OCI-LY7 (cell line): ENCODE data around the gene SLC20A1. TPM values are rescaled to one million over a fixed set of nuclear protein-coding genes. Genes with fewer than 3 reads are reported as not detected.

Source experiments
- BruUV-seq: library from RNA; stranded (reverse); fragments of 400-500 nt; replicated peaks from 2 replicates; lab custom pipeline; 2021; lab: Mats Ljungman, UMichigan
- CTCF ChIA-PET: fragments of 300-600 bp; sonication (Branson Sonifier 250); formaldehyde crosslinking; loops from one replicate; lab custom pipeline; 2022; ENCODE audit warnings: antibody characterized with exemption; ENCODE audit not compliant: unreplicated experiment; lab: Charles Lee
- POLR2A ChIA-PET: fragments of 300-600 bp; sonication (Branson Sonifier 250); formaldehyde crosslinking; loops from one replicate; lab custom pipeline; 2022; ENCODE audit warnings: antibody characterized with exemption; lab: Charles Lee
- DNase-seq: peaks from one replicate; pipeline ENCODE4 v3.0.0-alpha.2; 2015; ENCODE audit warnings: low spot score
- H2AFZ ChIP-seq: fragments of 200-600 bp; sonication (generic), shearing (Covaris generic); 2 replicates; pipeline ENCODE4 v1.6.1; 2014; ENCODE audit warnings: mild to moderate bottlenecking, antibody characterized with exemption, low read length, moderate library complexity
- H3K27ac ChIP-seq: fragments of 200-600 bp; sonication (generic); 2 replicates; pipeline ENCODE4 v1.5.1; 2014; ENCODE audit warnings: mixed run types, low read depth, mild to moderate bottlenecking, moderate library complexity, low read length, inconsistent platforms; ENCODE audit not compliant: poor library complexity, severe bottlenecking
- H3K36me3 ChIP-seq: fragments of 200-600 bp; sonication (generic); 2 replicates; pipeline ENCODE4 v1.6.1; 2014; ENCODE audit warnings: mild to moderate bottlenecking, antibody characterized with exemption, low read length, moderate library complexity, mixed read lengths; ENCODE audit not compliant: insufficient read depth
- H3K4me1 ChIP-seq: fragments of 200-600 bp; sonication (generic); 2 replicates; pipeline ENCODE4 v1.5.1; 2014; ENCODE audit warnings: mild to moderate bottlenecking, low read length; ENCODE audit not compliant: insufficient read depth, poor library complexity, severe bottlenecking
- H3K4me2 ChIP-seq: fragments of 200-600 bp; sonication (generic); 2 replicates; pipeline ENCODE4 v1.6.1; 2014; ENCODE audit warnings: mild to moderate bottlenecking, low read length
- H3K4me3 ChIP-seq: fragments of 200-600 bp; sonication (generic); 2 replicates; pipeline ENCODE4 v1.5.1; 2014; ENCODE audit warnings: mild to moderate bottlenecking, low read depth, low read length; ENCODE audit not compliant: poor library complexity, severe bottlenecking
- H3K79me2 ChIP-seq: fragments of 200-600 bp; sonication (generic); 2 replicates; pipeline ENCODE4 v1.6.1; 2016; ENCODE audit warnings: low read depth, mild to moderate bottlenecking, low read length, moderate library complexity, mixed read lengths; ENCODE audit not compliant: insufficient read depth
- H3K9me2 ChIP-seq: fragments of 200-600 bp; sonication (generic); 2 replicates; pipeline ENCODE4 v1.6.1; 2016; ENCODE audit warnings: mild to moderate bottlenecking, low read length, mixed read lengths; ENCODE audit not compliant: insufficient read depth
- H3K9me3 ChIP-seq: fragments of 200-600 bp; sonication (generic); 2 replicates; pipeline ENCODE4 v1.6.1; 2014; ENCODE audit warnings: mild to moderate bottlenecking, mixed run types, low read length, mixed read lengths
- H4K20me1 ChIP-seq: fragments of 200-600 bp; sonication (generic); 2 replicates; pipeline ENCODE4 v1.6.1; 2014; ENCODE audit warnings: mild to moderate bottlenecking, antibody characterized with exemption, low read length, moderate library complexity, mixed read lengths; ENCODE audit not compliant: insufficient read depth
- EZH2phosphoT487 ChIP-seq: fragments of 200-600 bp; sonication (generic); IDR thresholded peaks from 2 replicates; pipeline ENCODE4 v1.6.1; 2018; ENCODE audit warnings: low read depth, borderline replicate concordance, mild to moderate bottlenecking, mixed run types, antibody characterized with exemption, low read length, moderate library complexity, mixed read lengths
- intact Hi-C: fragments of 100-400 bp; cut with micrococcal nuclease; formaldehyde crosslinking; loops from one replicate; pipeline ENCODE4 v1.10.0; 2022; ENCODE audit not compliant: unreplicated experiment
- total RNA-seq, 2 experiments: library from RNA; depleted of rRNA in 1 of 2; stranded (reverse); fragments of >200 nt in 1 of 2; shearing (Covaris generic) in 1 of 2; gene quantifications; 2 replicates each; pipeline ENCODE4 v1.2.3, GENCODE V29; 2014 to 2022
- TF ChIP-seq, protein P1 (sequence below): fragments of 200-600 bp; sonication (generic); conservative IDR thresholded peaks from 2 replicates; pipeline ENCODE4 v1.5.1; 2014; ENCODE audit warnings: mild to moderate bottlenecking, antibody characterized with exemption, low read length, moderate library complexity, mixed read lengths

Gene SLC20A1
- total RNA-seq, 2 experiments from 2014 or later: 64.8 to 89.5 TPM

DNA sequence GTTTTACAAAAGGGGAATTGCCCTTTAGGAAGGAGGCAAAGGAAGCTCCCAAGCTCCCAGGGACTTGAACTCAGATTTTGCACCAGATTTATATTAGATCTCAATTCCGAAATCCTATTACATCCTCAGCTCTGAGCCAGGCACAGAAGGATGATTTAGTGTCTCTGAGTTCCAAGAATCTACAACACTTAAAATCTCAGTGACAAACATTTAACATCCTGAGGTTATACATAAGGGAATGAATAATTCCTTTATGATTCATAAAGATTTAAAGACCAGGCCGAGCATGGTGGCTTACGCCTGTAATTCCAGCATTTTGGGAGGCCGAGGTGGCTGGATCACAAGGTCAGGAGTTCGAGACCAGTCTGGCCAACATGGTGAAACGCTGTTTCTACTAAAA, 16.5 kb upstream of the SLC20A1 start:
- H3K4me1 ChIP-seq: peaks cover 15% of the 10 kb centered on the region

DNA sequence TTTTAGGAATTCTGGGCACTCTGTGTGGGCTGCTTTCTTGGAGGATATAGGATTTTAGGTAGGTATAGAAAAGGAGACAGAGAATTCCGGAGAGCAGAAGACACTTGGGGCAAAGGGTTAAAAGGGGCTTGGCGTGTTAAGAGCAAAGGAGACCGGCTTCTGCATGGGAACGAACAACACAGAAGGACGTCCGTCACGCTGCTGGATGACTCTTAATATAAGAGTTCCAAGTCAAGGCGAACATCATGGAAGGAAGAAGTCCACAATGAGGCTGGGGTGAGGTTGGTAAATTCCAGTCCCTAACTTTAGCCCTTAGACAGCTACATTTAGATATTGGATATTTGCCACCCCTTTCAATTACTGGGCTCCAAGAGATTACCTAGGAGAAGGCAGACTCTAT, 15.9 kb upstream of the SLC20A1 start:
- Histone ChIP-seq H3K36me3 (no peaks in the 10 kb centered on the region), H3K79me2 (no peaks in the 10 kb centered on the region), H3K4me2 (no peak overlapping the region), H3K9me3 (no peaks in the 10 kb centered on the region), H3K27ac (no peak overlapping the region), H2AFZ (no peak overlapping the region), H3K9me2 (no peaks in the 10 kb centered on the region), H3K4me3 (no peak overlapping the region), H3K4me1 (peaks cover 15% of the 10 kb centered on the region), H4K20me1 (no peaks in the 10 kb centered on the region)
- ChIA-PET CTCF (no interaction called here), POLR2A (interaction anchor here (1.0 kb wide), 1 partner anchor 15 kb away, joined by 3 read pairs; no protein-coding TSS in a partner anchor)
- intact Hi-C loops: no loop called here
- no TSS peak for BruUV-seq
- DNase-seq: no peak
- TF ChIP-seq, protein P1, sequence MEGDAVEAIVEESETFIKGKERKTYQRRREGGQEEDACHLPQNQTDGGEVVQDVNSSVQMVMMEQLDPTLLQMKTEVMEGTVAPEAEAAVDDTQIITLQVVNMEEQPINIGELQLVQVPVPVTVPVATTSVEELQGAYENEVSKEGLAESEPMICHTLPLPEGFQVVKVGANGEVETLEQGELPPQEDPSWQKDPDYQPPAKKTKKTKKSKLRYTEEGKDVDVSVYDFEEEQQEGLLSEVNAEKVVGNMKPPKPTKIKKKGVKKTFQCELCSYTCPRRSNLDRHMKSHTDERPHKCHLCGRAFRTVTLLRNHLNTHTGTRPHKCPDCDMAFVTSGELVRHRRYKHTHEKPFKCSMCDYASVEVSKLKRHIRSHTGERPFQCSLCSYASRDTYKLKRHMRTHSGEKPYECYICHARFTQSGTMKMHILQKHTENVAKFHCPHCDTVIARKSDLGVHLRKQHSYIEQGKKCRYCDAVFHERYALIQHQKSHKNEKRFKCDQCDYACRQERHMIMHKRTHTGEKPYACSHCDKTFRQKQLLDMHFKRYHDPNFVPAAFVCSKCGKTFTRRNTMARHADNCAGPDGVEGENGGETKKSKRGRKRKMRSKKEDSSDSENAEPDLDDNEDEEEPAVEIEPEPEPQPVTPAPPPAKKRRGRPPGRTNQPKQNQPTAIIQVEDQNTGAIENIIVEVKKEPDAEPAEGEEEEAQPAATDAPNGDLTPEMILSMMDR: no peak
- TF ChIP-seq EZH2phosphoT487: no peak

More for the DNA sequence above, 16.5 kb upstream of the SLC20A1 start:
- no peak overlapping the region for H3K27ac ChIP-seq
- no peak overlapping the region for H3K4me3 ChIP-seq
- intact Hi-C loops: no loop called here
- no peaks in the 10 kb centered on the region for H3K9me3 ChIP-seq
- DNase-seq: no peak
- POLR2A ChIA-PET: interaction anchor here (1.2 kb wide), 1 partner anchor 63 kb away, joined by 5 read pairs; no protein-coding TSS in a partner anchor
- no peak overlapping the region for H3K4me2 ChIP-seq
- H3K36me3 ChIP-seq: no peaks in the 10 kb centered on the region
- no peaks in the 10 kb centered on the region for H3K9me2 ChIP-seq
- no peaks in the 10 kb centered on the region for H4K20me1 ChIP-seq
- no TSS peak for BruUV-seq
- no peak overlapping the region for H2AFZ ChIP-seq
- H3K79me2 ChIP-seq: no peaks in the 10 kb centered on the region
- TF ChIP-seq, protein P1: no peak
- TF ChIP-seq EZH2phosphoT487: no peak
- CTCF ChIA-PET: no interaction called here

DNA sequence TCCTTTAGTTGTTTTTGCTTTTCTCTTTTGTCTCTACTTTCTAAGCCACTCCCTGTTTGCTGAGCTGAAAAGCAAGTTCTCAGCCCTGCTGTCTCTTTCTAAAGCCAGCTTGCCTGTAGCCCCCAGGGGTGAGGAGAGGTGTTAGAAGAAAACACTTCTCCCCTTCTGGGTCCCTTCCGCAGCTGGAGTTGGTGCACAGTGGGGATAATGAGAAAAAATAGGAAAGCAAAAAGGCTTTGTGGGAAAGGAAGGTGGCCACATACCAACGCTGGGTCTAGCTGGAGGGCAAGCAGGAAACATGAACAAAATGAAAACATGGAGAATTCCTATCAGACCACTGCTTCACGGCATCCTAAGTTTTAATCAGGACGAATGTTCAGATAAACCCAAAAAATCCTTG, 15.5 kb upstream of the SLC20A1 start:
- Histone ChIP-seq H3K36me3 (no peaks in the 10 kb centered on the region), H3K9me2 (no peaks in the 10 kb centered on the region), H3K9me3 (no peaks in the 10 kb centered on the region), H4K20me1 (no peaks in the 10 kb centered on the region), H3K4me1 (peaks cover 15% of the 10 kb centered on the region), H3K4me2 (no peak overlapping the region), H2AFZ (no peak overlapping the region), H3K4me3 (no peak overlapping the region), H3K27ac (no peak overlapping the region), H3K79me2 (no peaks in the 10 kb centered on the region)
- intact Hi-C loops: no loop called here
- ChIA-PET CTCF (no interaction called here), POLR2A (interaction anchor here (1.0 kb wide), 1 partner anchor 14 kb away, joined by 3 read pairs; no protein-coding TSS in a partner anchor)
- TF ChIP-seq EZH2phosphoT487: no peak
- TF ChIP-seq, protein P1: no peak
- BruUV-seq: no TSS peak
- DNase-seq: no peak
